ENCODE measurements around the gene KCNRG.

Gene KCNRG

GRCh38 chr13:49975826-49976225 is 39.4 kb upstream of the KCNRG start:
- Histone ChIP-seq H3K27me3 (ENCODE audit: low read length) (no peaks in the 10 kb centered on the region), H3K27ac (ENCODE audit: low read depth, low read length) (no peak overlapping the region), H2AFZ (ENCODE audit: low read depth, low read length, severe bottlenecking) (no peak overlapping the region), H3K9me3 (ENCODE audit: insufficient read depth, low read length) (no peaks in the 10 kb centered on the region), H4K20me1 (ENCODE audit: low read depth, low read length) (no peaks in the 10 kb centered on the region), H3K36me3 (ENCODE audit: low read length) (no peaks in the 10 kb centered on the region), H3F3A (ENCODE audit: insufficient read depth) (no peaks in the 10 kb centered on the region), H3K79me2 (ENCODE audit: insufficient read depth, low read length) (no peaks in the 10 kb centered on the region), H3K9ac (ENCODE audit: low read length) (no peak overlapping the region), H3K9me2 (replicated peaks; ENCODE audit: insufficient read depth, low read length) (no peaks in the 10 kb centered on the region), H3K4me3 (ENCODE audit: insufficient read depth, low read length, poor library complexity, severe bottlenecking) (no peak overlapping the region), H3K4me2 (ENCODE audit: low read depth, low read length, poor library complexity, severe bottlenecking) (no peak overlapping the region)
- TF ChIP-seq CTCF (IDR thresholded peaks at IDR 0.05; ENCODE audit: insufficient read depth, low read length, poor library complexity, severe bottlenecking): no peak
- no peak for TF ChIP-seq EZH2phosphoT487 (conservative IDR thresholded peaks at IDR 0.05; ENCODE audit: low read length)

- Histone ChIP-seq H3K4me2 (ENCODE audit: low read depth, low read length, poor library complexity, severe bottlenecking) (no peak overlapping the region), H3K9me3 (ENCODE audit: insufficient read depth, low read length) (no peaks in the 10 kb centered on the region), H3K79me2 (ENCODE audit: insufficient read depth, low read length) (no peaks in the 10 kb centered on the region), H2AFZ (ENCODE audit: low read depth, low read length, severe bottlenecking) (no peak overlapping the region), H3K27me3 (ENCODE audit: low read length) (no peaks in the 10 kb centered on the region), H3F3A (ENCODE audit: insufficient read depth) (no peaks in the 10 kb centered on the region), H3K4me3 (ENCODE audit: insufficient read depth, low read length, poor library complexity, severe bottlenecking) (no peak overlapping the region), H3K27ac (ENCODE audit: low read depth, low read length) (no peak overlapping the region), H3K9ac (ENCODE audit: low read length) (no peak overlapping the region), H3K36me3 (ENCODE audit: low read length) (no peaks in the 10 kb centered on the region), H3K9me2 (replicated peaks; ENCODE audit: insufficient read depth, low read length) (no peaks in the 10 kb centered on the region), H4K20me1 (ENCODE audit: low read depth, low read length) (no peaks in the 10 kb centered on the region)
- peak; percentile 89 for TF ChIP-seq CTCF (IDR thresholded peaks at IDR 0.05; ENCODE audit: insufficient read depth, low read length, poor library complexity, severe bottlenecking)
- TF ChIP-seq EZH2phosphoT487 (conservative IDR thresholded peaks at IDR 0.05; ENCODE audit: low read length): no peak
These were observed 38.7 kb upstream of the KCNRG start for GRCh38 chr13:49976314-49977258.

- Histone ChIP-seq H2AFZ (ENCODE audit: low read depth, low read length, severe bottlenecking) (no peak overlapping the region), H3K9me3 (ENCODE audit: insufficient read depth, low read length) (no peaks in the 10 kb centered on the region), H3K79me2 (ENCODE audit: insufficient read depth, low read length) (no peaks in the 10 kb centered on the region), H3F3A (ENCODE audit: insufficient read depth) (no peaks in the 10 kb centered on the region), H3K4me2 (ENCODE audit: low read depth, low read length, poor library complexity, severe bottlenecking) (no peak overlapping the region), H3K9me2 (replicated peaks; ENCODE audit: insufficient read depth, low read length) (no peaks in the 10 kb centered on the region), H3K9ac (ENCODE audit: low read length) (no peak overlapping the region), H3K27me3 (ENCODE audit: low read length) (no peaks in the 10 kb centered on the region), H4K20me1 (ENCODE audit: low read depth, low read length) (no peaks in the 10 kb centered on the region), H3K4me3 (ENCODE audit: insufficient read depth, low read length, poor library complexity, severe bottlenecking) (no peak overlapping the region), H3K27ac (ENCODE audit: low read depth, low read length) (no peak overlapping the region), H3K36me3 (ENCODE audit: low read length) (no peaks in the 10 kb centered on the region)
- no peak for TF ChIP-seq EZH2phosphoT487 (conservative IDR thresholded peaks at IDR 0.05; ENCODE audit: low read length)
- no peak for TF ChIP-seq CTCF (IDR thresholded peaks at IDR 0.05; ENCODE audit: insufficient read depth, low read length, poor library complexity, severe bottlenecking)
These were observed 37.3 kb upstream of the KCNRG start for GRCh38 chr13:49977992-49978391.
